ENCODE data around the gene HOXA9.

GRCh38 chr7:27156916-27157701 lies 8.2 kb downstream of the HOXA9 start:
- no peak for TF ChIP-seq POLR2A (IDR thresholded peaks at IDR 0.05)
- TF ChIP-seq CTCF (IDR thresholded peaks at IDR 0.05): no peak
- TF ChIP-seq POLR2AphosphoS5 (IDR thresholded peaks at IDR 0.05): no peak
- TF ChIP-seq EP300 (IDR thresholded peaks at IDR 0.05; ENCODE audit: low read depth): no peak

Data from transverse colon (tissue), 4 donors.